GM23248 (cell line): ENCODE results near the gene ACSS2. TPM values are rescaled to one million over a fixed set of nuclear protein-coding genes. Genes with fewer than 3 reads are reported as not detected.
"Not testable (repeated sequence)": the region's sequence is repeated elsewhere in the genome, so short reads cannot be mapped to it uniquely, and the experiment has no call there.

Experiments used
- DNase-seq: peaks from one replicate; pipeline ENCODE4 v3.0.0-alpha.2; 2015
- H2AFZ ChIP-seq: fragments of 200-600 bp; sonication (generic); 2 replicates; pipeline ENCODE4 v1.6.1; 2016; ENCODE audit warnings: antibody characterized with exemption
- H3F3A ChIP-seq: fragments of 200-600 bp; sonication (generic); 2 replicates; pipeline ENCODE4 v1.6.1; 2016; ENCODE audit warnings: mild to moderate bottlenecking, antibody characterized with exemption, mixed run types; ENCODE audit not compliant: insufficient read depth
- H3K27ac ChIP-seq: fragments of 200-600 bp; sonication (generic); 2 replicates; pipeline ENCODE4 v1.5.1; 2016; ENCODE audit warnings: mild to moderate bottlenecking
- H3K27me3 ChIP-seq: fragments of 200-600 bp; sonication (generic); replicated peaks from 2 replicates; pipeline ENCODE4 v1.6.1; 2016; ENCODE audit warnings: mild to moderate bottlenecking; ENCODE audit not compliant: insufficient read depth
- H3K36me3 ChIP-seq: fragments of 200-600 bp; sonication (generic); 2 replicates; pipeline ENCODE4 v1.6.1; 2016; ENCODE audit warnings: low read depth, mild to moderate bottlenecking
- H3K4me1 ChIP-seq: fragments of 200-600 bp; sonication (generic); 2 replicates; pipeline ENCODE4 v1.6.1; 2016; ENCODE audit warnings: mild to moderate bottlenecking; ENCODE audit not compliant: insufficient read depth
- H3K4me2 ChIP-seq: fragments of 200-600 bp; sonication (generic); one replicate; pipeline ENCODE4 v1.6.1; 2016; ENCODE audit warnings: mild to moderate bottlenecking; ENCODE audit not compliant: unreplicated experiment
- H3K4me3 ChIP-seq: fragments of 200-600 bp; sonication (generic); 2 replicates; pipeline ENCODE4 v1.5.1; 2016; ENCODE audit warnings: mild to moderate bottlenecking
- H3K79me2 ChIP-seq: fragments of 200-600 bp; sonication (generic); 2 replicates; pipeline ENCODE4 v1.6.1; 2016; ENCODE audit warnings: mild to moderate bottlenecking; ENCODE audit not compliant: insufficient read depth
- H3K9ac ChIP-seq: fragments of 200-600 bp; sonication (generic); 2 replicates; pipeline ENCODE4 v1.6.1; 2016; ENCODE audit warnings: mild to moderate bottlenecking
- H3K9me2 ChIP-seq: fragments of 200-600 bp; sonication (generic); 2 replicates; pipeline ENCODE4 v1.6.1; 2016; ENCODE audit warnings: mixed run types, mild to moderate bottlenecking, moderate library complexity; ENCODE audit not compliant: insufficient read depth
- H3K9me3 ChIP-seq: fragments of 200-600 bp; sonication (generic); one replicate; pipeline ENCODE4 v1.6.1; 2017; ENCODE audit warnings: low read depth
- H4K20me1 ChIP-seq: fragments of 200-600 bp; sonication (generic); 2 replicates; pipeline ENCODE4 v1.6.0; 2016; ENCODE audit not compliant: insufficient read depth
- EZH2 ChIP-seq: fragments of 200-600 bp; sonication (generic); IDR thresholded peaks from 2 replicates; pipeline ENCODE4 v1.6.1; 2018; ENCODE audit warnings: antibody characterized with exemption, mild to moderate bottlenecking; ENCODE audit not compliant: insufficient read depth, poor library complexity, severe bottlenecking
- EZH2phosphoT487 ChIP-seq: fragments of 200-600 bp; sonication (generic); IDR thresholded peaks from 2 replicates; pipeline ENCODE4 v1.6.1; 2018; ENCODE audit warnings: antibody characterized with exemption, moderate library complexity, mild to moderate bottlenecking, low read depth; ENCODE audit not compliant: insufficient read depth
- WGBS, 2 experiments: methylation state at CpG; one replicate each; pipeline ENCODE4 v1.1.6; 2015 to 2017; ENCODE audit warnings: low lambda C conversion rate in 2 of 2, low coverage in 1 of 2; ENCODE audit errors: missing lambda C conversion rate in 2 of 2; 5-methylcytosine and 5-hydroxymethylcytosine counted together
- in situ Hi-C: fragments of 300-500 bp; cut with MboI; formaldehyde crosslinking; loops from 2 replicates; pipeline ENCODE4 v1.15.0; 2020
- polyA plus RNA-seq: library from polyadenylated mRNA; unstranded; fragments of >200 nt; fragmentation: Nextera tagmentation; extraction: Ambion mirVana; gene quantifications from 2 replicates; pipeline ENCODE4 v1.2.1, GENCODE V29; 2016
- total RNA-seq: library from RNA; depleted of rRNA; stranded (reverse); fragments of >200 nt; shearing (Covaris generic); gene quantifications from 2 replicates; pipeline ENCODE4 v1.2.3, GENCODE V29; 2014

The ACSS2 gene
- total and polyA plus RNA-seq, 2 experiments from 2014 or later: 14.3 to 33.3 TPM

- no peak overlapping the region for H3K9ac ChIP-seq
Measured at GRCh38 chr20:34894723-34895122, 18.3 kb downstream of the ACSS2 start.

GRCh38 chr20:34895465-34895864 lies 19.1 kb downstream of the ACSS2 start:
- no peak overlapping the region for H3K4me2 ChIP-seq
- H3K9me3 ChIP-seq: no peaks in the 10 kb centered on the region
- peaks cover 19% of the 10 kb centered on the region for H3K4me1 ChIP-seq
- no peaks in the 10 kb centered on the region for H3K27me3 ChIP-seq
- H3K9me2 ChIP-seq: no peaks in the 10 kb centered on the region
- no peaks in the 10 kb centered on the region for H4K20me1 ChIP-seq
- H3K79me2 ChIP-seq: no peaks in the 10 kb centered on the region
- DNase-seq: no peak
- no peaks in the 10 kb centered on the region for H3K36me3 ChIP-seq
- H3K9ac ChIP-seq: no peak overlapping the region
- in situ Hi-C loops: no loop called here
- H3K4me3 ChIP-seq: no peak overlapping the region
- H2AFZ ChIP-seq: no peak overlapping the region
- WGBS, 2 experiments: 98 to 100% methylated on average over 3 of the region's 3 CpGs
- H3K27ac ChIP-seq: no peak overlapping the region
- H3F3A ChIP-seq: peaks cover 13% of the 10 kb centered on the region
- TF ChIP-seq EZH2phosphoT487 (no peak), EZH2 (no peak)

More at GRCh38 chr20:34894723-34895122, 18.3 kb downstream of the ACSS2 start:
- Histone ChIP-seq H3F3A (peaks cover 21% of the 10 kb centered on the region), H4K20me1 (no peaks in the 10 kb centered on the region), H3K4me2 (no peak overlapping the region), H3K36me3 (no peaks in the 10 kb centered on the region), H3K9me2 (no peaks in the 10 kb centered on the region), H2AFZ (no peak overlapping the region), H3K9me3 (no peaks in the 10 kb centered on the region), H3K27ac (no peak overlapping the region), H3K79me2 (no peaks in the 10 kb centered on the region), H3K4me3 (no peak overlapping the region), H3K4me1 (peaks cover 19% of the 10 kb centered on the region), H3K27me3 (no peaks in the 10 kb centered on the region)
- in situ Hi-C loops: no loop called here
- 37 to 59% methylated on average over 1 of the region's 1 CpG for WGBS, 2 experiments
- no peak for DNase-seq
- TF ChIP-seq EZH2 (no peak), EZH2phosphoT487 (no peak)

- Histone ChIP-seq H3K27me3 (no peaks in the 10 kb centered on the region), H3K4me2 (no peak overlapping the region), H3K9ac (no peak overlapping the region), H3K9me3 (no peaks in the 10 kb centered on the region), H3K36me3 (no peaks in the 10 kb centered on the region), H2AFZ (no peak overlapping the region), H4K20me1 (no peaks in the 10 kb centered on the region), H3K27ac (no peak overlapping the region), H3K9me2 (no peaks in the 10 kb centered on the region), H3K4me1 (peaks cover 12% of the 10 kb centered on the region), H3F3A (0 out of 2 replicates have a peak, but pooled peaks cover 7% of the 10 kb centered on the region), H3K79me2 (no peaks in the 10 kb centered on the region), H3K4me3 (no peak overlapping the region)
- WGBS, 2 experiments: 75 to 86% methylated on average over 1 of the region's 1 CpG
- no peak for DNase-seq
- in situ Hi-C loops: no loop called here
- no peak for TF ChIP-seq EZH2phosphoT487
- TF ChIP-seq EZH2: no peak
Measured at GRCh38 chr20:34896086-34896621, 19.7 kb downstream of the ACSS2 start.

GRCh38 chr20:34898129-34898528 lies 21.7 kb downstream of the ACSS2 start:
- H2AFZ ChIP-seq, H3K27ac ChIP-seq, H3K4me3 ChIP-seq, H3K9me3 ChIP-seq, H4K20me1 ChIP-seq, H3K79me2 ChIP-seq, H3K9ac ChIP-seq, H3K36me3 ChIP-seq, H3K9me2 ChIP-seq, H3K4me1 ChIP-seq, H3F3A ChIP-seq, H3K27me3 ChIP-seq, H3K4me2 ChIP-seq, DNase-seq, in situ Hi-C loops: not testable (repeated sequence)
- 95 to 97% methylated on average over 2 to 3 of the region's 3 CpGs for WGBS, 2 experiments

GRCh38 chr20:34898731-34899130 lies 22.3 kb downstream of the ACSS2 start:
- H3K4me3 ChIP-seq, H3F3A ChIP-seq, H3K4me1 ChIP-seq, H2AFZ ChIP-seq, H3K27ac ChIP-seq, in situ Hi-C loops, H3K79me2 ChIP-seq, H4K20me1 ChIP-seq, H3K4me2 ChIP-seq, H3K9me2 ChIP-seq, H3K36me3 ChIP-seq, DNase-seq, H3K9me3 ChIP-seq, H3K9ac ChIP-seq, H3K27me3 ChIP-seq: not testable (repeated sequence)
- WGBS, 2 experiments: 94 to 95% methylated on average over 10 to 25 of the region's 26 CpGs
